GM11168 (cell line): ENCODE data around the gene ACIN1.

Experiments used
- in situ Hi-C: fragments of 300-500 bp; cut with MboI; formaldehyde crosslinking; loops from one replicate; pipeline ENCODE4 v1.12.0; 2022; ENCODE audit warnings: low sequenced_read_pairs; ENCODE audit not compliant: unreplicated experiment

The ACIN1 gene

GRCh38 chr14:23124337-23124954 is 29.5 kb upstream of the ACIN1 start:
- in situ Hi-C loops = no loop called here

GRCh38 chr14:23123419-23123818 is 28.5 kb upstream of the ACIN1 start:
- in situ Hi-C loops = no loop called here

GRCh38 chr14:23122086-23122485 is 27.1 kb upstream of the ACIN1 start:
- in situ Hi-C loops = no loop called here

- in situ Hi-C loops = no loop called here
Observed at GRCh38 chr14:23121361-23121771, 26.4 kb upstream of the ACIN1 start.

GRCh38 chr14:23120541-23121251 is 25.8 kb upstream of the ACIN1 start:
- in situ Hi-C loops = no loop called here

- in situ Hi-C loops = loop anchor here (10.0 kb wide), 1 partner anchor 175 kb away; no protein-coding TSS in a partner anchor
Observed at GRCh38 chr14:23119363-23120327, 24.7 kb upstream of the ACIN1 start.

GRCh38 chr14:23118506-23119362 is 23.8 kb upstream of the ACIN1 start, which contains the start of gene CEBPE:
TSS of gene CEBPE (minus strand) at chr14:23119255. CDS start at chr14:23119091, 164 bp downstream.
- in situ Hi-C loops = loop anchor here (10.0 kb wide), 1 partner anchor 176 kb away; no protein-coding TSS in a partner anchor

- in situ Hi-C loops = loop anchor here (10.0 kb wide), 1 partner anchor 177 kb away; no protein-coding TSS in a partner anchor
Observed at GRCh38 chr14:23117371-23118020, 22.6 kb upstream of the ACIN1 start.

- in situ Hi-C loops = loop anchor here (10.0 kb wide), 1 partner anchor 179 kb away; no protein-coding TSS in a partner anchor
Observed at GRCh38 chr14:23115918-23116317, 21.0 kb upstream of the ACIN1 start.

- in situ Hi-C loops = loop anchor here (10.0 kb wide), 1 partner anchor 180 kb away; no protein-coding TSS in a partner anchor
Observed at GRCh38 chr14:23115039-23115731, 20.2 kb upstream of the ACIN1 start.

- in situ Hi-C loops = loop anchor here (10.0 kb wide), 1 partner anchor 180 kb away; no protein-coding TSS in a partner anchor
Observed at GRCh38 chr14:23114669-23115038, 19.7 kb upstream of the ACIN1 start.

- in situ Hi-C loops = loop anchor here (10.0 kb wide), 1 partner anchor 181 kb away; no protein-coding TSS in a partner anchor
Observed at GRCh38 chr14:23114120-23114458, 19.2 kb upstream of the ACIN1 start.

GRCh38 chr14:23113431-23114119 is 18.6 kb upstream of the ACIN1 start:
- in situ Hi-C loops = loop anchor here (10.0 kb wide), 1 partner anchor 181 kb away; no protein-coding TSS in a partner anchor

GRCh38 chr14:23112359-23113178 is 17.6 kb upstream of the ACIN1 start:
- in situ Hi-C loops = loop anchor here (10.0 kb wide), 1 partner anchor 182 kb away; no protein-coding TSS in a partner anchor

- in situ Hi-C loops = loop anchor here (10.0 kb wide), 1 partner anchor 184 kb away; no protein-coding TSS in a partner anchor
Observed at GRCh38 chr14:23110579-23111365, 15.8 kb upstream of the ACIN1 start.

- in situ Hi-C loops = loop anchor here (10.0 kb wide), 1 partner anchor 185 kb away; no protein-coding TSS in a partner anchor
Observed at GRCh38 chr14:23109769-23110168, 14.8 kb upstream of the ACIN1 start.
